Sigmoid colon (tissue), 4 donors: Measurements from ENCODE around the gene ARPC5.

Source experiments
- CTCF ChIP-seq, 4 experiments: fragments of 450-650 bp in 3 of 4; fragments of 200-600 bp in 1 of 4; IDR thresholded peaks; one replicate each; pipeline ENCODE4 v1.5.1; 2016 to 2019; ENCODE audit warnings: antibody characterized with exemption in 4 of 4, mild to moderate bottlenecking in 3 of 4, moderate library complexity in 2 of 4
- EP300 ChIP-seq, 4 donors: sonication (generic); formaldehyde crosslinking; IDR thresholded peaks; one replicate each; pipeline ENCODE4 v1.6.1; 2017; ENCODE audit warnings: antibody characterized with exemption in 4 of 4
- POLR2A ChIP-seq, 2 donors: fragments of 450-650 bp; IDR thresholded peaks; one replicate each; pipeline ENCODE4 v1.6.1; 2016; ENCODE audit warnings: antibody characterized with exemption in 2 of 2, mild to moderate bottlenecking in 2 of 2, moderate library complexity in 2 of 2

- TF ChIP-seq CTCF (IDR thresholded peaks at IDR 0.05) (no peak), POLR2A (IDR thresholded peaks at IDR 0.05) (no peak), EP300 (IDR thresholded peaks at IDR 0.05) (no peak)
Observed at GRCh38 chr1:183653462-183653794, 17.8 kb upstream of the ARPC5 start.
